GM19238 (cell line): ENCODE data around the gene TXNL1.
"Not testable (repeated sequence)": the region's sequence is repeated elsewhere in the genome, so short reads cannot be mapped to it uniquely, and the experiment has no call there.

Experiments used
- DNase-seq: peaks from one replicate; pipeline ENCODE4 v3.0.0; 2011; ENCODE audit warnings: low spot score; ENCODE audit not compliant: insufficient read length

The TXNL1 gene

DNA sequence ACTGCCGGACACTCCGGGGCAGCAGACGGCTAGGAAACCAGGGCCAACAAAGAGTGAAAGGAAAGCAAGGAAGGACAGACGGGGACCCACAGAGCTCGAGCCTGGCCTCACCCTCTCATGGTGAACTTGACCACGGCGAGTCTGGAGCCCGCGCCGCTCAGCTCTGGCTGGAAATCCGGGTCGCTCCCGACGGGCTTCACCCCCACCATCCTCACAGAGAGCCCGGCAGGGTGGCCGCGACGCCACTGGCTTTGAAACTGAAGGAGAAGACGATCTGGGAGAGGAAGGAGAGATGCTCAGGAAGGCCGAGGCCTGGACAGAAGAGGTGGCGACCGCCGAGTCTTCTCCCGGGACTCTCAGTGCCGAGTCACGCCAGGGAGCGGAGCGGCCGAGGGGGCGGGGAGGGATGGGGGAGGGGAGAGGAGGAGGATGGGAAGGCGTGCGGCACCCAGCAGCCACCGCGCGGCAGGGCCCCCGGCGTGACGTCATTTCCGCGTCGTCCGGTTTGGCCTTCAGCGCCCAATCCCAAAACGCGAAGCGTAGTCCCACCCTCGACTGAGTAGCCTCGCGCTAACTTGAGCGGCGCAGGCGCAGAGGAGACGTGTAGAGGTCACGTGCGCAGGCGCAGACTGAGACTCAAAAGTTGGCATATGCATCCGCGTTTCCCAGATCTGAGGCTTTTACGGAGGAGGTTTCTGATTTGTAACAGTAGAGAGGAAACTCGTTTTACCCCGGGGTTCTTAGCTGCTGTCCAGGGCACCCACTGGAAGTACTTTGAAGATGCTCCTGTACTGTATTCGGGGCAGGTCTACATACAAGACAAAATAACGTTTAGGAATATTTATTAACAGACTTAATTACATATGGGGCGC, at the start of gene TXNL1:
Gene TXNL1, minus strand, starts transcription at position 361 of the 872 bp plus-strand sequence. Its CDS starts 152 bp downstream, at position 209.
- DNase-seq: peak; percentile 77

DNA sequence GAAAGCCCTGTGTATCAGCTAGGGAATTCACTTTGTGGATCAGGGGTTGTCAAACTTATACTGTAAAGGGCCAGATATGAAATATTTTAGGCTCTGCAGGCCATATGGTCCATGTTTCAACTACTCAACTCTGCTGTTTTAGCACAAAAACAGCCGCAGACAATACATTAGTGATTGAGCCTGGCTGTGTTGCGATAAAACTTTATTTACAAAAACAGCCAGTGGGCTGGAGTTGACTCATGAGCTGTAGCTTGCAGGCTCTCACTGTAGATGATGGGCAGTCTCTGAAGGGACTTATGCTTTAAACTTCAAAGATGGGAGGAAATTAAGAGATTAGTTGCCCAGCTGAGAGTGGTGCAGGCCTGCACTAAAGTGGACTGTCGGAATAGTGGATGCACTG, 45.9 kb upstream of the TXNL1 start:
- no peak for DNase-seq

DNA sequence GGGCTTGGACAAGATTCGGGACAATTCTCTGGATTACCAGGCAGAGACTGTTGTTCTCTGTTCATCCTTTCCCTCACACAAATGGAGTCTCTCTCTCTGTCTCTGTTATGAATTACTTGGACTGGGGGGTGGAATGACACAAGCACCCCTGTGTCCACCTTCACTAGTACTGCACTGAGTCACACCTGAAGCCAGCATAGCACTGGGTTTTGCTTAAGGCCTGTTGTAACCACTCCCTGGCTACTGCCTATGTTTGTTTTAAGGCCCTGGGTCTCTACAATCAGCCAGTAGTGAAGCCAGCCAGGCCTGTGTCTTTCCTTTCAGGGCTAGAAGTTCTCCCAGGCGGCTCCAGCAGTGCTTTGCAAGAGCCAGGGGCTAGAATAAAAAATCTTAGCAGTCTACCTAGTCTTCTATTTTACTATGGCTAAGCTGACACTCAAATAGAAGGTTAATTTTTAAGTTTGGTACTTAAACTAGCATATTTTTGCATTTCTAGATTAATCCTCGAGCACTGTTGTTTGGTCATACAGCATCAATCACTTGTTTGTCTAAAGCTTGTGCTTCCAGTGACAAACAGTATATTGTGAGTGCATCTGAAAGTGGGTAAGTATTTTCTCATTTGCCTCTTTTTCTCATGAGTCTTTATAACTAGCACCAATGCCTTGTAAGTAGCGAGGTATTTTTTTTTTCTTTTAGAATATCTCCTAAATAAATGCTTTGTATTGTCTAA, 40.6 kb upstream of the TXNL1 start:
- DNase-seq: no peak

DNA sequence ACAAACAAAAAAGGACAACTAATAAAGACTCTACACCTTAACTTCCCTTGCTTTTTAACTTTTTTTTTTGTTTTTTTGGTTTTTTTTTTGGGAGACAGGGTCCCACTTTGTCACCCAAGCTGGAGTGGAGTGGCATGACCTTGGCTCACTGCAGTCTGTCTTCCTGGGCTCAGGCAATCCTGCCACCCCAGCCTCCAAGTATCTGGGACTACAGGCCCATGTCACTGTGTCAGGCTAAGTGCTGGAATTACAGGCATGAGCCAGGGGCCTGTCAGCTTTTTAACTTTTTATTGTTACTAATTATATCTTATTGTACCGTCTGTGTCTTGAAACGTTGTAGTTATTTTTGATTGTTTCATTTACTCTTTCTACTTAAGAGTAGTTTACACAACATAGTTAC, 38.2 kb upstream of the TXNL1 start:
- no peak for DNase-seq

DNA sequence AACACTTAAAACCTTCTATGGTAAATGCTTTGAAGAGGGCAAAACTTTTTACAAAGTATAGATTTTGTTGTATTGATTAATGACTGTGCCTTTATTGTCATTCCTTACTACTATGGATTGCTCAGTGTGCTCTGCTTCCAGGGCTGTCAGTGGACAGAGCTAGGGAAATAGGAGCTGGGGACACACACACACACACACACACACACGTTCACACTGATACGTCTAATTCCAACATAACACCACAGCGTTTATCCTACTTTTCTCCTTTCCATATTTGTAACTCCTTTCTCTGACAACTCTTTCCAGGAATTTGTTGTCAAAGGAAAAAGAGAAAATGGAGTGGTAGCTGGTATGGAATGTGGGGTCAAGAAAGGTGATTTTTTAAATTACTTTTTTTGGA, 34.6 kb upstream of the TXNL1 start:
- DNase-seq: no peak

DNA sequence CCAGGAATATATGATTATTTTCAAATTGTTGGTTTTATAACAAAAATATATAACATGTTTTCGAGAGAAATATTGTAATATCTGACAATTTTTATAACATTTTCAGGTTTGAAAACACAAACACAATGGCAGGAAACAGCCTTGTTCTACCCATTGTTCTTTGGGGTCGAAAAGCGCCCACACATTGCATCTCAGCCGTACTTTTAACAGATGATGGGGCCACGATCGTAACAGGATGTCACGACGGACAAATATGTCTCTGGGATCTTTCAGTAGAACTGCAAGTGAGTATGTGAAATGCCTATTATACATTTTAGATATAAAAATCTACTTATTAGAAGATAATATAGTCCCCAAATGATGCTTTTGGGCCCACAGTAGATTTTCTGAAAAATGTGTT, 34.0 kb upstream of the TXNL1 start:
- DNase-seq: no peak

DNA sequence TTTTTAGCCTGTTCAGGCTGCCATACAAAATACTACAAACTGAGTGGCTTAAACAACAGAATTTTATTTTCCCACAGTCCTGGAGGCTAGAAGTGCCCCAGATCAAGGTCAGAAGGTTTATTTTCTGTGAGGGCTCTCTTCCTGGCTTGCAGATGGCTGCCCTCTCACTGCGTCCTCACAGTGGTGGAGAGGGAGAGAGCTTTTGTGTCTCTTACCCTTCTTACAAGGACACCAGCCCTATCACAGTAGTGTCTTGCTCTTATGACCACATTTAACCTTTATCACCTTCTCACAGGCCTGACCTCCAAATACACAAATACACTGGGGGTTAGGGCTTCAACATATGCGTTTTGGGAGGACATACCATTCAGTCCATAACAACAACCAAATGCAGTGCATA, 24.5 kb upstream of the TXNL1 start:
- DNase-seq: no peak

DNA sequence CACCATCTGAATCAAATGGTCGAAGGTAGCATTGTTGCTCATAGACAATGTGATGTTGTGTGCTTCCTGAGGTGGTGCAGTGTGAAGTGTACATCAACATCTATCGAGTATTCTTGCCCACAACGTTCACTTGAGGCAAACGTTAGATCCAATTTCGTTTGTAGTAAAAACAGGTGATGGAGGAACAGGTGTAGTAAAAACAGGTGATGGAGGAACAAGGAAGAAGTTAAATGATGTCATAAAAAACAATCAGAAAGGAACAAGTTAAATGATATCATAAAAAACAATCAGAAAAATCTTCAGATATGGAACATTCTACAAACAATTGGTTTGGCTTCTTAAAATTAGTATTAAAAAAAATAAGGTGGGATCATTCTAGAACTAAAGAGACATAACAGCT, 24.1 kb upstream of the TXNL1 start:
- DNase-seq: no peak

DNA sequence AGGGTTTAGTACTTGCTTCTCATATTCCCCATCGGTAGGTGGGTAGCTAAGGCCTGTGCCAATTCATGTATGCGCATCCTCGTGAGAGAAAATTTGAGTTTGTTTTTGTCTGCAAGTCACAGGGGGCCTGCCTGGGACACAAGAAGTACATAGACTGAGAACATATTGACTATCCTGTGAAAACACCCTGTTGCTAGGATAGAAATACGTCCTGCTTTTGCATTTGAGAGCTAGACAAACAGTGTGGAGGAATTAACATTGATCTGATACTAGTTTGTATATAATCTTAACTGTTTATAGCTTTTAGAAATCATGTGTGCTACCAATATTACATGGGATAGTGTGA, 23.6 kb upstream of the TXNL1 start:
- DNase-seq: no peak

DNA sequence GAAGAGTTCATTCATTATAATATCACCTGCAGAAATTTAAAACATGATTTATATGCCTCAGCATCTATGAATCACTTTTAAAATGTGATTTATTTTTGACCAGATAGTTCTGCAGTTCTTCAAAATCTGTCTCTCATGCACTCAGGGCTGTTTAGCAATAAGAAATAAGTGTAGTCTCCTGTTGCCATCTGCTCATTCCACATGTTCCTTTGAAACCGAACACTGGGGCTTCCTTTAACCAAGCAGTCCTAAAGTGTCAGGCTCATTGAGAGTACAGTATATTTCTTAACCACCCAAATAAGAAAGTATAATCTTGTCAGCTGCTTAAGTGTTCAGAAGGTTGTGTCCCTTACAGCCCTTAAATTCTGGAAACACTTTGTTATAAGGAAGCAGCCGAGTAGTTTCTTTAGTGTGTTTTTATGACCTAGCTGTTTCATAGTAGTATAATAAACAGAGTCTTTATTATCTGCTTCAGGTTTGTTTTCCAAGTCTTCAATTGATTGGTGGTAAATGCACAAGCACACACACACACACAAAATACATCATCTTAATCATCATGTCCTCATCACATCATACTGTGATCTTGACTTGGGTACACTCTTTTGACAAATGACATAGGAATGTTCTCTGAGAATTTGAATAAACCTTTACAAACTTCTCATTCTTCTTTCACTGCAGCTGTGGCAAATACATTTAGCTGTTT, 23.1 kb upstream of the TXNL1 start:
- DNase-seq: no peak

DNA sequence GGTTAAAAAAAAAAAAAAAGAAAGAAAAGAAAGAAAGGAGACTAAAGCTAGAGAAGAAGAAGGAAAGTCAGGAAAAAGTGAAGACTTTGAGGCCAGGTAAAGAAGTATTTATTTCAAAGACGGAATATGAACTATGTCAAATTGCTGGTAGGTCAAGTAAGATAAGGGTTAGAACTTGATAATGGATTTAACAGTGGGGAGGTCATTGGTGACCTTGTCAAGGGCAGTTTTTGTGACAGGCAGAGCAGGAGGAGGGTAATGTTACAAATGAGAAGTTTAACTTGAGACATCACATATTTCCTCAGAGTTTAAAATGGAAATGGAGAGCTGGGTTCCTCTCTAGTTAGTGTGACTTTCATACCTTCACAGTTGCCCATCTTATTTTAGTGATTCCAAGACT, 22.3 kb upstream of the TXNL1 start:
- DNase-seq: no peak

DNA sequence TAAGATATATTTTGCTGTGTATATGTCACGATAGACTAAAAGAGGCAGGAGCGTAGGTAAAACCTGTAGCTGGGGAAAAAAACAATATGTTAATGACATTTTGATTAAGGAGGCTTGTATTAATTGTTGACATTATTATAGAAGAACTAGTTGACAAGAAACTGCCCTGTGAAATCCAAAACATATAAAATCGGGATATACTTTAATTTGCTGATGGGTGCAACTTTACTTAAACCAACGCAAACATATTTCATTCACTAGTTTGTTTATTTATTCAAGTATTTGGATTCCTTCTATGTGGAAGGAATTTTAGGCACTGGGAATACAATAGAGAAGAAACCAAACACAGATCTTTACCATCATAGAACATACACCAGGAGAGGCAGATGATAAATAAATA, 20.7 kb upstream of the TXNL1 start:
- no peak for DNase-seq

DNA sequence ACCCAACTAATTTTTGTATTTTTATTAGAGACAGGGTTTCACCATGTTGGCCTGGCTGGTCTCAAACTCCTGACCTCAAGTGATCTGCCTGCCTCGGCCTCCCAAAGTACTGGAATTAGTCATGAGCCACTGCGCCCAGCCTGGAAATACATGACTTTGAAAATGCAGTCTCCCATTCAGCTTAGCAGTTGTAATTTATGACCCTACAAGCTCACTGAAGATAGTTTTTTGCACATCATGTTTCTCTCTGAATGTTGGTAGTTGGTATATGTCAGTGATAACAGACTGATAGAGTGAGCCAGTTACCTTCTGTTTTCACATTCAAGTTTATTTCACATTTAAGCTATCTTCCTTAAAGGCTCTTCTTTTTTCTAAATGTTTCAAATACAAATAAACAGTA, 19.9 kb upstream of the TXNL1 start:
- no peak for DNase-seq

DNA sequence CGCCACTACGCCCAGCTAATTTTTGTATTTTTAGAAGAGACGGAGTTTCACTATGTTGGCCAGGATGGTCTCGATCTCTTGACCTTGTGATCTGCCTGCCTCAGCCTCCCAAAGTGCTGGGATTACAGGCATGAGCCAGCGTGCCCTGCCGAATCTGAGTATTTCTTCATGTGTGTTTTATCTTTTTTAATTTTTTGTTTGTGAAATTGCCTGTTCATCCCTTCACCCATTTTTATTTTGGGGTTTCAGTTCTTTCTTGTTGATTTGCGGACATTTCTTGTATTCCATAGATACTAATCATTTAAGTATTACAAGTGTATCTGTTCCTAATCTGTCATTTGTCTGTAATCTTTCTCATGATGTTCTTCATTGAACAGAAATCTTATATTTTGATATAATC, 15.9 kb upstream of the TXNL1 start:
- not testable (repeated sequence) for DNase-seq

DNA sequence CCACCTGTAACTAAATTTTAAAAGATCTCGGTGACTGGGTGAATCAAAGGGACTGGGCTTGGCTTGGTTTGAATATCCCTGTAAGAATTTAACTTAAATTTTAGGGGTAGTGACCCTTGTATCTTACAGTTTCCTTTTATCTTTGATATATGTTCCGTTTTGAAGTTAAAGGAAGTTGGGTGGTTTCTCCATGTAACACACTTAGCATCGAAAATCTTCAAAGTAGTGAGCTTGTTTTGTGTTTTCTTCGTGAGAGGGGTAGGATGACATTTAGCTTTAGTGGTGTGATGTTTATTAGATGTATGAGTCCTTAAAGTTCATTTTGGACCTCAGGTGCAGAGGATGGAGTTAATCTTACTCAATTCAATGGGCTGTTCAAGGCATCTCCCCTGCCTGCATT, 14.4 kb upstream of the TXNL1 start:
- DNase-seq: no peak

DNA sequence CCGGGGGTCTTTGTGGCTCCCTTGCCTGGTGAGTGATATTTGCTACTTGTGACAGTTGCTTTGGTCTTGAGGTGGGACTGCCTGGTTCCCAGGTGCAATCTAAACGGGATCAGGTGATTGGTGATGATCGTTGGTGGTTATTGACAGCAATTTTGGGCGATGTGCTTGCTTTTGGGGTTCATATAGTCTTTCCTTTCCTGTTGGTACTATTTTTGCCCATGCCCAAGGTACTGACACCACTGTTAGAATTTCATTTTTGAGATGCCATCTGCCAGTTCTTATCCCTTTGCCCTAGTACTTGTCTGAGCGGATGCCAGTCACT, 13.3 kb upstream of the TXNL1 start:
- no peak for DNase-seq

DNA sequence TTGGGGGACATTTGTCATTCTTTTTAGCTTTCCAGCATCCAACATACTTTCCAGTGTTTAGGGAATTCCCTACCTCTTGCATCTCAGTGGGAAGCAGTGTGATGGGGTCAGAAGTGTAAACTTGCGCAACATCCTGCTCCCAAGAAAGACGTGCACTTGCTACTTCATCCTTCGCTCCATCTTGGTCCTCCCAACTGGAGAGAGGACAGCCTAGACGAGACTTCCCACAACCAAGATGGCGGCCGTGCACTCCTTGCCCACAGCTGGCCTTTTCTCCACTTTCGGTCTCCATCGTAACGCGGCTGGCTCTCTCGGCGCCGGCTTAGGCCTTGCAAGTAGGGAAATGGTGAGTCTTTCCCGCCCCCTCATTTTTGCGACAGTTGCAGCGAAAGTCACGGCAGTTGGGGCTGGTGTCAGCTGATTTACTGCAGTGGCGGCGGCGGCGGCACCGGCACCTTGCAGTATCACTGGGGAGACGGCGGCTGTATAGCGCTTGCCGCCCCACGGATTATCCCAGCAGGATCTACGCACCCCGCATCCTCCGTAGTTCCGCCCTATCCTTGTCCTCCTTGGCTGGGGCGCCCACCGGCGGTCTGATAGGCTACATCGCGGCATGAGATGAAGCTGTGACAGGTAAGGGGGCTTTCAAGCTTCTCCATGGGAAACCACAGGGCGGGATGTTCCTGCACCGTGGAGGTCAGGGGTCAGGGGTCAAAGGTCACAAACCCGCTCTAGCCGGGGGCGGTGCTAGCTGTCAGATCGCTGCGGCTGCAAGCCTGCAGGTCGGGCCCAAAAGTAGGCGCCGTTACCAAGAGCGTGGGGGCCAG, 12.8 kb upstream of the TXNL1 start, which contains the start of gene WDR7:
Gene WDR7, plus strand, starts transcription at position 416 of the 827 bp plus-strand sequence. CDS start 21,157 bp downstream, outside the sequence.
- DNase-seq: peak; percentile 53

DNA sequence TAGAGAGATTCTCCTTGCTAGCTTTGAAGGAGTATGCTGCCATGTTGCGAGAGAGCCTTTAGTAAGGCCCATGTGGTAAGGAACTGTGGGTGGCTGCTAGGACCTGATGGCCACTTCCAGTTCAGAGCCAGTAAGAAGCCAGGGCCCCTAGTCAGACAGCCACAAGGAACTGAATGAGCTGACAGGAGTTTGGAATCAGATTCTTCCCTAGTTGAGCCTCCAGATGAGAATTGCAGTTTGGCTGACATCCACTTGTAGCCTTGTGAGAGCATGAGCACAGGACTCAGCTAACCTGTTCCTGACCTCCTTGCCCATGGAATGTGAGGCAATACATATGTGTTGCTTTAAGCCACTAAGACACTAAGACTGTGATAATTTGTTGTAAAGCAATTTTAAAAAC, 11.6 kb upstream of the TXNL1 start:
- DNase-seq: no peak

DNA sequence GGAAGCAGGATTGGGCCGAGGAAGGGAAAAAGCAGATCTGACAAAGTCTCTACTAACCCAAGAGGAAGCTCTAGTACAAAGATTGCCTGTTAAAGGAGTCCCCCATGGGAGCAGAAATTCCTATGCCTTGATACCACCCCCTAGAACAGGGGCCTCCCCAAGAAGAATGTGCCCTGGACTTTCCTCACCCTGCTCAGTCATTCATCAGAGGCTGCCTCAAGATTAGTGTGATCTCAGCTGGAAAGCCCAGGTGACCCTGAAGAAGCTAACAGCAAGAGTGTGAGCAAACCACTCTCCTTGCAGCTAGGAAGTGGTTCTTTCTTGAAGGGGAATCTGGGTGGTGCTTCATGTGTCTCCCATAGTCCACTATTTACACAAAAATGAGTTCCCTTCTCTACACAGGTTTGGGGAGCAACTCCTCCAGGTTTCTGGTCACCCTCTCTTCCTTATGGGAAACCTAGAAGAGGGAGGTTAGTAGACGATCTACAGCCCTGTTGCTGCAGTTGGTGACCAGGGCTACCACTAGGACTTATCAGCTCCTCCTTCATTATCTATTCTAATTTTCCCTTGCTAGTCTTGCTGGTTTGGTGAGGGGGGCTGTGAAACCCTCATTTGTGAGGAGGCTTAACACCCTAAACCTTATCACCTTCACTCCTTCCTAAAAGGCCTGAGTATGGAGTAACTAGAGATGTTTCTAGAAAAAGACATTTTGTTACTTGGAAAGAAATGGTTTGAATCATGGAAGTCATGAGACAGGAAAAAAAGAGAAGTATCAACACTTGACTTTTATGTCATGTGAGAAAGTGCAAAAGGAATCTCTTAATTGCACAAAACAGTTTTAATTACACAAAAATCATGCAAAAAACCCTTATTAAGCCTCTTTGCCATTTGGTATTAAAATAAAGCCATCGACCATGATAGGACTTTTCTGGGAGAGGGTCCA, 9.8 kb upstream of the TXNL1 start:
- no peak for DNase-seq

DNA sequence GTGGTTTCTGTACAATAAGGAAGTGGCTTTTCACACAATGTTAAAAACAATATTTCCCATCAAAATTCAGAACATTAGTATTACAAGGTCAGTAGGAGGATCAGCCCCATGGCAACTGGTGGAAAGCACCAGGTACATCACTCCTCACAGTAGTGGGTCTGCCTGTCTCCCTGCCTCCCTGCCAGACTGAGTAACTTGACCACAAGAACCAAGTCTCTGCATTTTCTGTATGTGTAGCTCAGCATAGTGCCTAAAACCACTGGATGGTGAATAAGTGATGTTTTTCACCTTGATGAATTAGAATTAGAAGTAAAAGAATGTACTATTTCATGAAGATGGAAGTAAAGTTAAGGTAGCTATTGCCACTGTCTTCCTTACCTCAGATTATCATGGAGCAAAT, 8.7 kb upstream of the TXNL1 start:
- DNase-seq: no peak
